H1 (cell line): ENCODE data around the gene ATXN2L.

ENCODE experiments used
- EP300 ChIP-seq, 2 experiments: IDR thresholded peaks; 1 replicate in 1 of 2; 2 replicates in 1 of 2; pipeline ENCODE4 v1.6.1; 2011 to 2012; ENCODE audit warnings: low read depth in 2 of 2, low read length in 2 of 2, mild to moderate bottlenecking in 2 of 2, borderline replicate concordance in 1 of 2, inconsistent platforms in 1 of 2, moderate library complexity in 1 of 2
- MAFK ChIP-seq: IDR thresholded peaks from 2 replicates; pipeline ENCODE4 v1.6.1; 2012; ENCODE audit warnings: low read depth, mild to moderate bottlenecking, improper control_type of control experiment, low read length

- TF ChIP-seq EP300 (IDR thresholded peaks at IDR 0.05; ENCODE audit: borderline replicate concordance in 1 of 2, low read depth in 2 of 2, low read length in 2 of 2) (no peak), MAFK (no peak)
Measured at GRCh38 chr16:28821874-28822519, 802 bp upstream of the ATXN2L start.
